ENCODE data around the gene SLC48A1.

Gene SLC48A1

DNA sequence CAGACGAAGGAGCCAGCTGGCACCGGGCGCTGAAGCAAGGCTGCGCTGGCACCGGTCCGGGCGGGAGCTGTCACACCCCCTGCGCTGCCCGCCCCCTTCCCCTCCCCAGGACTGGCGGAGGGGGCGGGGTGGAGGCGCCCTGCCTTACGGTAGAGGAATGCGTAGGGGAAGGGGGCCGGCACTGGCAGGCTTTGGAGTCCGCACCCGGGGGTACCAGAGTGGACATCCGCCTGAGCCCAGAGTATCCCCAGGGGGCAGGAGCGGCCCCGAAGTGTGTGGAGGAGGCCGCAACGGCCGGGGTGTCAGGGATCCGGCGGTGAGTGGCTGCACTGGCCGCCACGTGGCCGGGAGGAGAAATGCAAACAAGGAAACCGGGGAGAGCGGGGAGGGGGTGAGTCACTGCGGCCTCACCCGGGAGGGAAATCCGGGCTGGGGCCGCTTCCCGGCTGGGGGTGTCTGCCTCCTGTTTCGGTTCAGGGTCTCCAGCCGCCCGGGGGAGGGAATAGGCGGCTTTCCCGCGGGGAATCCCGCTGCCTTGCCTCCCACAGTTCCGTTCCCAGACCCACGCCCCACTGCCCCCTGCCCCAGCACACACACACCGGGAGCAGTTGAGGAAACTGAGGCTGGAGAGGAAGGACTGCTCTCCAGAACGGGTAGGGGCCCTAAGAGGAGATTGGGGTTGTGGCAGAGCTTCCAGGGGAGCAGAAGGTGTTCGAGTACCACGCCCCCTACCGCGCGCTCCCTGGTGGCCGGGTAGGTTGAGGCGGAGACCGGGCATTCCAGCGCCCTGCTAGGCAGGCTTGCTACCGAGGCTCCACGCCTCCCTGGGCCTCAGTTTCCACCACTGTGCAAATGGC is 14.0 kb upstream of the SLC48A1 start, which contains the start of gene RAPGEF3:
Gene RAPGEF3, minus strand, starts transcription at position 47 of the 857 bp plus-strand sequence. CDS start 324 bp downstream, outside the sequence.
- DNase-seq: peak; percentile 91

DNA sequence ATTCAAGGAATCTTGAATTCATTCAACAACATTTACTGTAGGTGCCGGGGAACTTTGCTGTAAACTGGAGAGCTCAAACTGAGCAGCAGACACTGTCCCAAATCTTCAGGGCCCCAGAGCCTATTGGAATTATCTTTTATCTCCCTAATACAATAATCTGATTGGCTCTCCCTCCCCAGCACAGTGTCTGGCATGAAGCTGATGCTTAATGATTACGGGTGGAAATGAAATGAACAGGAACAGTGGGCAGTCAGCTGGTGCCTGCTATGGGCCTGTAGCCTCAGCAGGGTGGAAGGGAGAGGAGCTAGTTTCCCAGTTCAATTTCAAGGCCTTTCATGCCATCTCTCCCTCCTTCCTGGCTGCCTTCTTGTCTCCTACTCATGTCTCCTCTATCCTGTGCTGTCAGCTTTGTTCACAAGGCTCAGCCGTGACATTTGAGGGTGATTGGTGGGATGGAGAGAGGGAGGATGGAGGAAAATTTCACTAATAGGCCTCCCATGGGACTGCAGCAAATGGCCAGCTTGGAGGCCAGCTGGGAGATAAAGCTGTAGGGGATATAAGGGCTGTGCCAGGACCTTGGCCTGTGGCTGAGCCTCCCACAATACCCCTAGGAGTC is 10.1 kb upstream of the SLC48A1 start:
- no peak for DNase-seq

DNA sequence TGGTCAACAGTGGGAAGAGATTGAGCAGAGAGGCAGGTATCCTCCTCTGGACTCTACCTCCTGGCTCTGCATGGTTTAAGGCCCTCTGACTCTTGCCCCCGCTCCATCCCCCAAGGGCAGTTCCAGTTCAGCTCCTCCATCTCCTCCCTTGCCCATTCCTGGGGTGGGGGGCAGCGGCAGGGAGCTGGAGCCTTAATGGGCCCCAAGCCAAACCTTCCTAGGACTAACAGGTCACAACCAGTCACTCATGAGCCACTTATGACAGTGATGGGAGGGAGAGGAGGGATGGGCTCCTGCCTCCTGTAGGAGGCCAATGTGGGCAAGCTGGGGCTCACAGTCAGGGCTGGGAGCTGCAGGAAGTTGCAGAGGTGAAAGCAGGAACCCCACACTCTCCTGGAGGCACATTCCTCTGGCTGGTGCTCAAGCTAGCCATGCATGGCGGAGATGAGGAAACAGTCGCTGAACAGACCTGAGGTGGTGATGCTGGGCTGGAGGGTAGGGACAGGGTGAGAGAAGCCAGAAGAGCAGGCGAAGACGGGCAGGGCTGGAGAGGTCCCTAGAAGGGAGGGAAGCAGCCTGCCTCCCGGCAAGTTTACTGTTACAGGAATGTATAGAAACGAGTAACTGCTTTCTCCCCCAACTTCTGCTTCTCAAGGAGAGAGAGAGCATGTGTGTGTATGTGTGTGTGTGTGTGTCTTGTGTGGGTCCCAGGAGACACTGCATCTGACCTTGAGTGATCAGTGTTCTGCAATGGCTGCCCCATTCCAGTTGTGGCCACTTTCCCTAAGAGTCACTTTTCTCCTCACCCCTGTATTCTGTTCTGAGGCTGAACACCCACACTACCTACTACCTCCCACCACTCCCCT is 9.3 kb upstream of the SLC48A1 start:
- no peak for DNase-seq

DNA sequence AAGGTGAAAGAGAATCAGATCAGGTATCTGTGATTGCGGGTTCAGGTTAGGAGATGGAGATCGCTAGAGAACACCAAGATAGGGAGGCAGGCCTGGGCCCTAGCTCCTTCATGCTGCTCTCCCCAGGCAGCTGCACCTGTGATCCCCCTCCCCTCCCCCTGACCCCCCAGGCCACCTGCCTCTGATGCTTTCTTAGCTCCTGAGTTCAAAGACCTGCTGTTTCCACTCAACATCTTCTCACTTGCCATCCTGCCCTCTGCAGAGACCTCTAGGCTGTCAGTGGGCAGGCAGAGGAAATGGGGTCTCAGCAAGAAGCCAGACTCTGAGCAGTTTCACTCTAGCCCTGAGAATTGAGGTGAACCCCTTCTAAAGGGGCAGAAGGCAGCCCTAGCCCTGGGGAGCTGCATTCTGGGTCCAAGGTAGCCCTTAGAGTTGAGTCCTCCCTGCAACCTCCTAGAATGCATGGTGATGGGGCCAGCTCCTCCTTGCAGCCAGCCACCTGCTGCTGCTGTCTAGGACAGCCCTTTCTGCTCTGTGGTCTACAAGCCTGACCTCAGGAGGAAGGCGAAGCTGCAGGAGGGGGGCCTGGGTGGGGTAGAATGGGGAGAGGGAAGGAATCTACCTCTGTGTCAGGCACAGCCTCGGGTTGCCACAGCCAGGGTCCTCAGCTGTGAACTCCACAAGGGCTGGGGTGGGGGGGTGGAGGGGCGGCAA is 6.4 kb upstream of the SLC48A1 start:
- no peak for DNase-seq

DNA sequence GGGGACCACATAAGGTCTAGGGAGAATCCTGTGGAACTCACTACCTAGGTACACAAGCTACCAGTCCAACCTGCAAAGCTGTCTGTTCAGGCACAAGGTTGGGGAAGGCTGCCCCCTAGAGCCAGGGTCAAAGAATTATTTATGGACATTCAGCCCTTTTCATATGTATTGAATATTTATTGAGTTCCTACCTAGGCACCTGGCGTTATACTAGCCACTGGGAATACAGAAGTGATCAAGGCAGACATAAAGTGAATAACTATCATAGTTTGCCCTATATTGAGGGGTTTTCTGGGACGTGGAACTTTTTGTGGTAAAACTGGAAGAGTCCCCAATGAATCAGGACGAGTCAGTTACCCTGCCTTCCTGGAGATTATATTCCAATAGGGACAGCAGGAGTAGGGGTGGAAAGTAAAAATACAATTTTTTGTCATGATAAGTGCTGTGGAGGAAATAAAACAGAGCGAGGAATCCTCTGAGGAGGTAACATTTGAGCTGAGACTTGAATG is 5.8 kb upstream of the SLC48A1 start:
- DNase-seq: peak; percentile 59

DNA sequence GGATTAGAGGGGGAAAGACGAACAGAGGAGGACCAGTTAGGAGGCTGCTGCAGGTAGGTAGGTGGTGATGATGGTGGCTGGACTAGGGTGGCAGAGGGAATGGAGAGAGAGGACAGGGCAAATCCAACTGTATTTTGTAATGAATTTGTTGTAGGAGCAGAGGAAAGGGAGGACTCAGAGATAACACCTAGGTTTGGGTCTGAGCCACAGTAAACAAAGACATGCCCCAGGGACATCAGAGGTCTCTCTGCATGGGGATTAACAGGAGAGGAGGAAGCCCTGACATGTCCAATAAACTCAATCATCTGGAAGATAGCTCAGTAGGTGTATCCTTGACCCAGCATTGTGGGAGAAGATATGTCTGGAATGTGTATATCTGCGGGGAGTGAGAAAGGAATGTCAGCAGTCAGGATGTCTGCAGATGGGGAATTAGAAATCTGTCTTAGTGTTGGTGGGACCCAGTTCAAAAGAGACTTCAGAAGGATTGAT is 4.7 kb upstream of the SLC48A1 start:
- no peak for DNase-seq

DNA sequence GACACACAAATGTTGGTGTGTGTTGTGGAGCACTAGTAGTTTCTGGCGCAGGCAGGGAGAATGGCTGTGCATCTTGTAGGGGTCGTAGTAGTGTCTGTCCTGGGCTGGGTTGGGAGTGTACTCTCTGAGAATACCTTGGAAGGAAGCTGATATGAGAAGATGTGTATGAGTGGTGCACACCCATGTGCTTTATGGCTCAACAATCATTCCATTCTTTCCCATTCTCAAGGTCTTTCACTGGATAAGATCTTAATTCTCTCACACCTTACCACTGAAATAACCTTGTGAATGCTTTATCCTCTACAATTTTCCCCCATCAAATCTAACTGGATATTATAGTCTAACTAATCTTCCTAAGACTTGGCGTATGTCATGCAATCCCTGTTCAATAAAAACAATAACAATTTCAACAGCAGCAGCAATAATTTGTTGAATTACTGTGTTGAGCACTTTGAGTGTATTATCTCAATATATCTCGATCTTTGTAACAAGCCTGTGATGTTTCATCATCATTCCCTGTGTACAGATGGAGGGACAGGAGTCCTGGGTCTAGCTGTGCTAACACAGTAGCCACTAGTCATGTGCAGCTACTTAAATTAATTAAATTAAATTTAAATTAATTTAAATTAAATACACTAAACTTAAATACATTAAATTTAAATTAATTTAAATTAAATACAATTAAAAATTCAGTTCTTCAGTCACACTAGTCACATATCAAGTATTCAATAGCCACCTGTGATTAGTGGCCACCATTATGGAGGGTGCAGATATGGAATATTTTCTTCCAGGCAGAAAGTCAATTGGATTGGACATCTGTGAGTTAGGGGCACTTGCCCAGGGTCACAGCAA is 3.6 kb upstream of the SLC48A1 start:
- DNase-seq: no peak

DNA sequence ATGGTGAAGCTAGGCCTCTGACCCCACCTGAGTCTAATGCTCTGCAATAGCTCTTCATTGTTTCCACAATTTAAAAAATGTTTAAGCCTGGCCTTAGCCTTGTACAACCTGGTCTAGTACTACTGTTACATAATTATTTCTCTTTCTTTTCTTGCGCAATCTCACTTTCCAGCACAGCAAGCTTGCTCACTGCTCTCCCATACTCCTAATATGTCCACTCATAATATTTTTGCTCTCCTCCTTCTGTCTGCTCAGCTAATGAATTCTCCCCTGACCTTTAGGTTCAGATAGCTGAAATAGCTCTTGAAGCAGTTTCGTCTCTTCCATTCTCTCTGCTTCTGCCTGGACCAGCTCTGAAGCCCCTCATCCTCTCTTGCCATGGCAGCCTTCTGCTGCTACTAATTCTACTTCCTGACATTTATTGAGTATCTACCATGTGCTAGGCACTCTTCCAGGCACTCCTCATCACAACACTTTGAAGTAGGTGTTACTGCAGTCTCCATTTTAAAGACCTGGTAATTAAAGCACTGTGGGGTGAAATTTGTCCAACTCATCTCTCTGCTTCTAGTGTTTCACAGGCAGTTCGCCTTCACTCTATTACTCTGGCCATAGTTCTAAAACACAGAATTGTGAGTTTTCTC is 2.8 kb upstream of the SLC48A1 start:
- DNase-seq: no peak

DNA sequence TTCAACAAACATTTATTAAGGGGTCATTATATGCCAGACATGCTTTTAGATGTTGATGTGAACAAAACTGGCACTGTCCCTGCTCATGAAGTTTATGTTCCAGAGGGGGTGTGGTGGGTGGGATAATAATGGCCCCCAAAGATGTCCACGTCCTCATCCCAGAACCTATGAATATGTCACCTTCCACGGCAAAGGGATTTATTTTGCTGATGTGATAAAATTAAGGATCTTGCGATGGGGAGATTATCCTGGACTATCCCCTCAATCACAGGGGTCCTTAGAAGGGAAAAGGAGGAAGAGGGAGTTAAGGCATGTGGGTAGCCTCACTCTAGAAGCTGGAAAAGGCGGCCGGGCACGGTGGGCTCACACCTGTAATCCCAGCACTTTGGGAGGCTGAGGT is 1.7 kb upstream of the SLC48A1 start:
- no peak for DNase-seq

DNA sequence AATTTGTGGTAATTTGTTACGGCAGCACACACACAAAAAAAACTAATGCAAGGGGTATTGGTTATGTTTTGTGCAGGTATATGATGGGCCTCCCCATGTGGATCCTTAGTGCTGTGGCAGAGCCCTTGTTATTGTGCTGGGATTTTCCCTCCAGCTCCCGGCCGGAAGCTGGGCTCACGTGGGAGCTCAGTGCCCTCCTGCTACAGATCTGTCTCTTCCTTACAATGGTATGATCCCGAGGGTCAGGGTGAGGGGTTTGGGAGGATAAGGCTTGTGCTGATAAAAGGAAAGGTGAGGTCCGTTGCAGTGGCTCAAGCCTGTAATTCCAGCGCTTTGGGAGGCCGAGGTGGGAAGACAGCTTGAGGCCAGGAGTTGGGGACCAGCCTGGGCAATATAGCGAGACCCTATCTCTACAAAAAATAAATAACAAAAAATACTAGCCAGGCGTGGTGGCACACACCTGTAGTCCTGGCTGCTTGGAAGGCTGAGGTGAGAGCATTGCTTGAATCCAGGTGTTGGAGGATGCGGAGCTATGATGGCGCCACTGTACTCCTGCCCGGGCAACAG is 861 bp upstream of the SLC48A1 start:
- DNase-seq: no peak

DNA sequence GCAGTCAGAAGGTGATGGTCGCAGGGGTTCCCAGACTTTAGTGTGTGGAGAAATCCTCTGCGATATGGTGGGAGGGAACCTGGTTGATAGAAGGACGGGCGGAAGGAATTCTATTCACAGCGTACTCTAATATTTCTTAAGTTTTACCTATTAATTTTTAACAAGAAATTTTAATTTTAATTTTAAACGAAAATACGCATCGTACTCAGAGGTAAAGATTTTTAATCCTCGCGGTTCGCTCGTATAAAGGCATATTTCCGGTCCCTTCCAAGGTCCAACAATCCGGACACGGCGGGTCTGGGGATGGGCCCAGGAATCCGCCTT is 338 bp upstream of the SLC48A1 start:
- no peak for DNase-seq

DNA sequence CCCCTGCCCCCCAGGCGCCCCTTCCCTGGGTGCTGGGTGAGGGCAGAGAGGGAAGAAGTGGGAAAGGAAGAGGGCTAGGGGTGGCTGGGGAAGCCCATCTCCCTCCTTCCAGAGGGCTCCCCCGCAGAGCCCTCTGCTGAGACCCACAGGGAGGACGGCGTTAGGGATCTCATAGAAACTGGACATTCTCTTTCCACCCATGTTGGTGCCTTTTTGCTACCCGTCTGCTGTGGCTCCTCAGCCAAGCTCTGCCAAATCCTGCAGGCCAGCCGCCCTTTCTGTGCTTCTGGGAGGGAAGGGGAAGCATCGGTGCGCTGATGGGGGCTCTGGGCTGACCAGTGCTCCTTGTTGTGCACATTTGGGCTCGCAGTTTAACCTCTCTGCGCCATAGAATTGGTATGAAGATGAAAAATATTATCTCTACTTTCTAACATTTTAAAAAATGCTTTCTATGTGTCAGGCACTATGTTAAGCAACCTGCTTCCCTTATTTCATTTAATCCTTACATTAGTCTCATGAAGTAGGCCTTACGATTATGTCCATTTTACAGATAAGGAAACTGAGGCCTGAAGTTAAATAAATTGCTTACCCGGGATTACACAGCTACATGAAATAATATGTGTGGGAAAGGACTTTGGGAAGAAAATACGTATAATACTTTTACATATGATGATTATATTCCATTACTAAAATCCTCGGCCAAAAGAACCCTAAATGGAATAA is 981 bp downstream of the SLC48A1 start:
- DNase-seq: peak; percentile 34

DNA sequence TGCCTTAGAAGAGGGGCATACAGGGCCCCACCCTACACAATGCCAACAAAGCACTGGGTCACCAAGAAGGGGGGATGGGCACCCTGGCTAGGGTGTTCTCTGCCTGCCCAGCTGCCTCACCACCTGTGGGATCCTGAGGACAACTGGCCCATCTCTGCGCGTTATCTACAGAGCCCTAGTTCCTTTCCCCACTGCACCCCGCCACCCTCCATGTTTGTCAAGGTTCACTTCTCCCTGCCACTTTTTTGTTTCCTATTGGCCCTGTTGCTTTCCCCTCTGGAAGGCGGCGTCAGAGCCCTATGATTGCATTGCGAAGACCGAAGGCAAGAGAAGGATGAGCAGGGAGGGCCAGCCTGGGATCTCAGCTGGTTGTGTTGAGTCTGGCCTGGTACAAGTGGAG is 1.6 kb downstream of the SLC48A1 start:
- no peak for DNase-seq

DNA sequence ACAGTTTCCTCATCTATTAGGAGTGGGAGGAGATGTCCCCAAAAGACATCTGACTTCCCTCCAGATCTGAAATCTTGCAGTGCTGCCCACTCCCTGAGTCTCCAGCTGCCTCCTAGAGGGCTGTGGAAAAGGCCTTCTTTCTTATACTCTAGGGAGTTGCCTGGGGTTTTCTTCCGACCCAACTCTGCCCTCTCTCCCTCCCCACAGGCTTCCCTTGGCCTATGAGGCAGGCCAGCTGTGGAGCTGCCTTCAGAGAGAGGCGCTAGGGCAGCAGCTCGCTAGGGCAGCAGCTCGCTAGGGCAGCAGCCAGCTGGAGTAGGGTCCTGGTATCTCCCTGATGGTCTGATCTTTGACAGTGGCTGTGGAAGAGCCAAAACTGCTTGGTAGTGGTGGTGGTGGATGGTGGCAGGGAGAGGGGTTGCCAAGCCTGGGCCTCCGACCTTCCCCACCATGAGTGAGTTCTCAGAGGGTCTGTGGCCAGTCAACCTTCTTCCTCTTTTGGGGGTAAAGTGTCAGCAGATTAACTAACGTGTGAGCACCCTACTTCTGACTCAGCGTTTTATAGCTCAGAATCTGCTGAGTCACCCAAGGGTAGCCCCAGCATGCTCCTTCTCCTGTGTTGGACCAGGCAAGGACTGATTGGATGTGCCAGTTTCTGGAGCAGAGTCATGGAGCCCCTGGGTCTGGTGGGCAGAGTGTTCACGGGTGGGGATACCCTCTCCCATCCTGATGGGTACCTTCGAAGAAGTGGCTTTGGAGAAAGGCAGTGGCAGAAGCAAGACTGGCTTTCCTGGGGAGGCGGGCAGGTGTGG is 2.3 kb downstream of the SLC48A1 start:
- peak; percentile 48 for DNase-seq

DNA sequence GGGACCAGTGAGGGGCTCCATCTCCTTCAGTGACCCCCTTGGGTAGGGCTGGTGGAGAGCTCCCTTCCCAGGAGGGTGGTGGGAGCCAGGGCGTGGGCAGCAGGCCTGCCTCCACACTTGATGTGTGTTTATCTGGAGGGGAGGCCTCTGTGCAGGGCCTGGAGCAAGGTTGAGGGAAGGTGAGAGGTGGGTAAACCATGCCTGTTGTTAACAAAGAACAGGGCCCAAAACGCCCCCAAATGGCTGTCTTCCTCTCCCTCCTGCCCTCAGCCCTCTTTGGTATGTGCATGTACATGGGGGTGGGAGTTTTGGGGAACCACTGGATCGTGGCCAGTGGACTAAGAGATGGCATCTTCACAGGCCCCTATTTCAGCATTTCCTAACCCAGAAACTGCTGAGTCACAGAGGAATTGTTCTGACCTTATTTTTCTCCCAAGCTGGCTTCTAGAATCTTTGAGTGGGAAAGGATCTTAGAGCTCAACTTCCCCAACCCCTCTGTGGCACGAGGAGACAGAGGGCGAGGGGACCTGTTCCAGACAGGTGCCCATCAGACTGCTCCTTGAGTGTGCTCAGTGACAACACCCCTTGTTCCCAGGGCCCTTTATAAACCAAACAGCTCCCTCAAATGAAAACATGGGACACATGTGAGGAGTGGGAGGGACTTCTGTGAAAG is 3.6 kb downstream of the SLC48A1 start:
- peak; percentile 38 for DNase-seq

DNA sequence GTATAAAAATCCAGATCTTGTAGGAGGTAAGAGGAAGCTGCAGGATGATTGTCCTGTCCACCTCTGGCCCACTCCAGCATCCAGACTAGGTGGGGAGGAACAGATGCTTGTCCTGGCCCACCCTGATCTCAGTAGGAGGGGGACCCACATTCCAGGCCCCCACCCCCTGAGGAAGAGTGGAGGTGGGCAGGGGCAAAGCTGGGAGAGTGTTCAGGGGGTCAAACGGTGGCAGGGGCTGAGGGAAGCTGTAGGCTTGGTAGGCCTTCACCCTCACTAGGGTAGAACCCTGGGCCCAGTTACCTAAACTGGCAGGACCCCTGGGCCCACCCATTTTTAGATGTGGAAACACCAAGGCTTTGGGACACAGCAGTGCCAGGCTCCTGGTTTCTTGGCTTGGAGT is 4.1 kb downstream of the SLC48A1 start:
- DNase-seq: no peak

DNA sequence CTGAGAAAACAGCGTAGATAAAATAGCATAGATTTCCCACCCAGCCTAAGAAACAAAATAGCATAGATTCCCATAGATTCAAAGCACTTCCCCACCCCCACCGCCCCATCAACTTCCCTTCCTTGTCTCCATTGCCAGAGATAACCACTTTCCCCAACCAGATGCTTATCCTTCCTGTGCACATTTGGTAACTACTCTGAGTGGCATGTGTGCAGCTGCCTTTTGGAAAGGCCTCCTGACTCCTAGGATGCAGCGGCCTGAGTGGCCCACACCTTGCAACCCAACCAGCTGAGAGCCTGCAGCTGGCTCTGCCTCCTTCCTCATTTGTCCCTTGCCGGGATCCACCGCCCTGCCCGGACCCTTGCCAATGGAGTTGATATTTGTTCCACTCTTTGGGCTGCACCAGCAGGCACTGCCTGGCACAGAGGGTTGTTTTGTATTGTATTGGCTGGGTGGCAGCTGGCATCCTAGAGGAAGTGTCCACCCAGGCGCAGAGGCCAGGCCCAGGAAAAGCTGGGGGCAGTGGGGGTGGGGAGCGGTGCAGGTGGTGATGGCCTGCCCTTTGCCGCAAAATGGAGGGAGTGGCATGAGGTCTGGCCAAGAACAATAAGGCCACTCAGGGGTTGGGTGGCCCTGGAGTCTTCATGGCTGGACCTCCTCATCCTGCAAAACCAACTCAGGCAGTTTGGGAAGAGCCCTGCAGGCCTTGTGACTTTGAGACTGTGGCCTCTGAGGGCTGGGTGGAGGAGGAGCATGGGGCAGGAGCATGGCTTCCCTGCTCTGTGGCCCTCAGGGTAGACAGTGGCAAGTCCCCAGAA is 4.9 kb downstream of the SLC48A1 start:
- peak; percentile 93 for DNase-seq

DNA sequence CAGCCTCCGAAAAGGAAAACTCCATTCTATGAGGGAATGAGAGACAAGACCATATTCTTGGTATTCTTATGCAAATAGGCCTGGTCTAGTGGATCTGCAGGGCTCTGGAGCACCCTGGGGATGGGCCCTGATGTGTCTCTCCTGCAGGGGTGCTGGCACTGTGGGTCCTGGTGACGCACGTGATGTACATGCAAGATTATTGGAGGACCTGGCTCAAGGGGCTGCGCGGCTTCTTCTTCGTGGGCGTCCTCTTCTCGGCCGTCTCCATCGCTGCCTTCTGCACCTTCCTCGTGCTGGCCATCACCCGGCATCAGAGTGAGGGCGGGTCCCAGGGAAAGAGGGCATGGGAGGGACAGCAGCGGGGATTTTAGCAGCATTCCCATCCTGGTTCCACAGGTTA is 5.8 kb downstream of the SLC48A1 start:
- no peak for DNase-seq

All from midbrain (tissue), 1 donor.